NCI-H2196 treated with DMSO at 0.1 percent for 48 hours (cell line): ENCODE results near the gene MRPL58.

ENCODE experiments used
- DNase-seq: peaks from one replicate; lab custom pipeline; 2025; ENCODE audit not compliant: unreplicated experiment; lab: John Stamatoyannopoulos, UW

Gene MRPL58

GRCh38 chr17:75046407-75047289, 34.2 kb downstream of the MRPL58 start, which contains the start of the genes ATP5PD and KCTD2:
TSS of gene ATP5PD (minus strand) at chr17:75046969. CDS start at chr17:75042650, 4,319 bp downstream.
TSS of gene KCTD2 (plus strand) at chr17:75047225. CDS start at chr17:75047251, 26 bp downstream.
- peak; percentile 95 for DNase-seq

GRCh38 chr17:75047398-75048098, 35.1 kb downstream of the MRPL58 start:
- no peak for DNase-seq

- no peak for DNase-seq
Measured at GRCh38 chr17:75048249-75048878, 35.9 kb downstream of the MRPL58 start.

GRCh38 chr17:75049057-75049456, 36.6 kb downstream of the MRPL58 start:
- no peak for DNase-seq

- no peak for DNase-seq
Measured at GRCh38 chr17:75049706-75050105, 37.2 kb downstream of the MRPL58 start.

- no peak for DNase-seq
Measured at GRCh38 chr17:75051941-75052340, 39.5 kb downstream of the MRPL58 start.

- DNase-seq = no peak
Measured at GRCh38 chr17:75059369-75060345, 47.2 kb downstream of the MRPL58 start.

- DNase-seq = no peak
Measured at GRCh38 chr17:75060434-75061054, 48.1 kb downstream of the MRPL58 start.

- no peak for DNase-seq
Measured at GRCh38 chr17:75061055-75061438, 48.6 kb downstream of the MRPL58 start.

- DNase-seq = no peak
Measured at GRCh38 chr17:75061618-75062017, 49.1 kb downstream of the MRPL58 start.

GRCh38 chr17:75063201-75063600, 50.7 kb downstream of the MRPL58 start:
- DNase-seq = no peak

GRCh38 chr17:75063626-75064025, 51.2 kb downstream of the MRPL58 start:
- DNase-seq = no peak

GRCh38 chr17:75064040-75064439, 51.6 kb downstream of the MRPL58 start:
- no peak for DNase-seq

GRCh38 chr17:75064460-75064859, 52.0 kb downstream of the MRPL58 start:
- DNase-seq = no peak

GRCh38 chr17:75064867-75065561, 52.5 kb downstream of the MRPL58 start:
- DNase-seq = no peak

GRCh38 chr17:75065562-75066151, 53.2 kb downstream of the MRPL58 start:
- no peak for DNase-seq

GRCh38 chr17:75067856-75068255, 55.4 kb downstream of the MRPL58 start:
- no peak for DNase-seq

GRCh38 chr17:75068750-75069149, 56.3 kb downstream of the MRPL58 start:
- DNase-seq = no peak

- DNase-seq = no peak
Measured at GRCh38 chr17:75069783-75070182, 57.3 kb downstream of the MRPL58 start.
